Thoracic aorta (tissue), 2 donors: Measurements from ENCODE around the gene MAML3. TPM values are rescaled to one million over a fixed set of nuclear protein-coding genes. Genes with fewer than 3 reads are reported as not detected.

Experiments used
- ATAC-seq: fragments of 150-250 bp; one replicate; pipeline ENCODE4 v1.8.0; 2017; ENCODE audit warnings: low read depth; ENCODE audit not compliant: insufficient number of reproducible peaks, low FRiP score
- DNase-seq: peaks from one replicate; pipeline ENCODE4 v3.0.0-alpha.2; 2020; ENCODE audit warnings: low spot score
- H3K27ac ChIP-seq, 2 donors: fragments of 200-600 bp; sonication (generic); 1 replicate in 1 of 2; 2 replicates in 1 of 2; pipeline ENCODE4 v1.5.1; 2016; ENCODE audit warnings: mild to moderate bottlenecking in 2 of 2, moderate library complexity in 2 of 2
- H3K27me3 ChIP-seq: fragments of 200-600 bp; sonication (generic); replicated peaks from 2 replicates; pipeline ENCODE4 v1.6.0; 2016; ENCODE audit warnings: mild to moderate bottlenecking; ENCODE audit not compliant: insufficient read depth
- H3K36me3 ChIP-seq: fragments of 200-600 bp; sonication (generic); one replicate; pipeline ENCODE4 v1.5.1; 2016
- H3K4me1 ChIP-seq, 2 donors: fragments of 200-600 bp; sonication (generic); 1 replicate in 1 of 2; 2 replicates in 1 of 2; pipeline versions ENCODE4 v1.5.1 to v1.6.0; 2016; ENCODE audit warnings: low read depth in 2 of 2, mild to moderate bottlenecking in 1 of 2; ENCODE audit not compliant: control insufficient read depth in 1 of 2
- H3K4me3 ChIP-seq: fragments of 200-600 bp; sonication (generic); 2 replicates; pipeline ENCODE4 v1.5.1; 2016; ENCODE audit warnings: mild to moderate bottlenecking
- H3K9me3 ChIP-seq: fragments of 200-600 bp; sonication (generic); 2 replicates; pipeline ENCODE4 v1.5.1; 2016
- CTCF ChIP-seq: fragments of 200-600 bp; sonication (generic); IDR thresholded peaks from one replicate; pipeline ENCODE4 v1.5.1; 2019; ENCODE audit warnings: antibody characterized with exemption
- total RNA-seq, 2 donors: library from RNA; depleted of rRNA; stranded (reverse); fragments of >200 nt; gene quantifications; one replicate each; pipeline versions ENCODE4 v1.1.0 to v1.2.3, GENCODE V29; 2016

MAML3 gene
- total RNA-seq, 2 donors from 2014 or later = 7.3 to 14.1 TPM

- Histone ChIP-seq H3K27me3 (no peaks in the 10 kb centered on the region), H3K4me1 (peaks cover 43 to 74% of the 10 kb centered on the region in 2 donors), H3K4me3 (peak overlapping the region; percentile 23), H3K36me3 (no peaks in the 10 kb centered on the region), H3K27ac (peak overlapping the region; percentile 61 to 67), H3K9me3 (no peaks in the 10 kb centered on the region)
- DNase-seq = no peak
- TF ChIP-seq CTCF = no peak
- ATAC-seq = no peak
Observed at GRCh38 chr4:140095694-140096482, 58.1 kb downstream of the MAML3 start.

- no peaks in the 10 kb centered on the region for H3K9me3 ChIP-seq
- TF ChIP-seq CTCF = no peak
- peak overlapping the region; percentile 34 for H3K4me3 ChIP-seq
- DNase-seq (no peak), ATAC-seq (no peak)
- peak overlapping the region; percentile 61 to 67 for H3K27ac ChIP-seq
- H3K4me1 ChIP-seq = peaks cover 43 to 82% of the 10 kb centered on the region in 2 donors
- H3K27me3 ChIP-seq = no peaks in the 10 kb centered on the region
- no peaks in the 10 kb centered on the region for H3K36me3 ChIP-seq
Observed at GRCh38 chr4:140094438-140095420, 59.3 kb downstream of the MAML3 start.

- H3K4me1 ChIP-seq = peaks cover 32 to 61% of the 10 kb centered on the region in 2 donors
- ATAC-seq = no peak
- peak overlapping the region; percentile 65 for H3K4me3 ChIP-seq
- DNase-seq = no peak
- no peaks in the 10 kb centered on the region for H3K36me3 ChIP-seq
- H3K27me3 ChIP-seq = no peaks in the 10 kb centered on the region
- H3K9me3 ChIP-seq = no peaks in the 10 kb centered on the region
- peak overlapping the region; percentile 38 to 40 for H3K27ac ChIP-seq
- no peak for TF ChIP-seq CTCF
Observed at GRCh38 chr4:140092094-140092851, 61.7 kb downstream of the MAML3 start.

GRCh38 chr4:140091305-140091704, 62.7 kb downstream of the MAML3 start:
- TF ChIP-seq CTCF = no peak
- DNase-seq (no peak), ATAC-seq (no peak)
- Histone ChIP-seq H3K27ac (no peak overlapping the region), H3K36me3 (no peaks in the 10 kb centered on the region), H3K9me3 (no peaks in the 10 kb centered on the region), H3K4me3 (no peak overlapping the region), H3K27me3 (no peaks in the 10 kb centered on the region), H3K4me1 (peaks cover 23 to 54% of the 10 kb centered on the region in 2 donors)
